HG03439 (cell line): Measurements from ENCODE around the gene BAX.

Source experiments
- ATAC-seq: cut with Tn5 transposase; IDR thresholded peaks from one replicate; pipeline ENCODE4 v1.9.1; 2021; ENCODE audit warnings: mild to moderate bottlenecking, moderate library complexity; ENCODE audit not compliant: unreplicated experiment

The BAX gene

GRCh38 chr19:48961673-48962028 lies 7.0 kb downstream of the BAX start:
- no peak for ATAC-seq

- ATAC-seq = no peak
These were observed 7.6 kb downstream of the BAX start for GRCh38 chr19:48962029-48962848.

- ATAC-seq = no peak
These were observed 8.1 kb downstream of the BAX start for GRCh38 chr19:48962849-48963165.

GRCh38 chr19:48963371-48964204 lies 8.9 kb downstream of the BAX start:
- ATAC-seq = no peak

- no peak for ATAC-seq
These were observed 9.7 kb downstream of the BAX start for GRCh38 chr19:48964205-48965039.

- ATAC-seq = peak; percentile 56
These were observed 10.5 kb downstream of the BAX start, which contains the start of gene FTL for GRCh38 chr19:48965040-48965805. Gene FTL, plus strand, starts transcription at chr19:48965309. Its CDS starts 199 bp downstream, at chr19:48965508.

- peak; percentile 24 for ATAC-seq
These were observed 11.3 kb downstream of the BAX start for GRCh38 chr19:48965806-48966540.

GRCh38 chr19:48966541-48967345 lies 12.1 kb downstream of the BAX start:
- ATAC-seq = no peak

- ATAC-seq = no peak
These were observed 12.9 kb downstream of the BAX start for GRCh38 chr19:48967346-48968178.

GRCh38 chr19:48968179-48968661 lies 13.5 kb downstream of the BAX start:
- ATAC-seq = no peak

- no peak for ATAC-seq
These were observed 14.1 kb downstream of the BAX start for GRCh38 chr19:48968813-48969218.

- ATAC-seq = no peak
These were observed 14.8 kb downstream of the BAX start for GRCh38 chr19:48969276-48970138.

- no peak for ATAC-seq
These were observed 15.6 kb downstream of the BAX start for GRCh38 chr19:48970139-48970766.

- no peak for ATAC-seq
These were observed 16.3 kb downstream of the BAX start for GRCh38 chr19:48970923-48971395.

GRCh38 chr19:48975947-48976847 lies 21.5 kb downstream of the BAX start:
- no peak for ATAC-seq
